ENCODE measurements around the gene SGCA.

SGCA gene

GRCh38 chr17:50165867-50166517 is at the start of gene SGCA:
SGCA (plus strand) TSS chr17:50166005; CDS start chr17:50166041, 36 bp downstream.
- DNase-seq (ENCODE audit: low read depth): no peak

- DNase-seq (ENCODE audit: low read depth): no peak
Measured at GRCh38 chr17:50117202-50118051, 48.4 kb upstream of the SGCA start.

- DNase-seq (ENCODE audit: low read depth): no peak
Measured at GRCh38 chr17:50118076-50118827, 47.6 kb upstream of the SGCA start.

GRCh38 chr17:50118828-50119218 is 47.0 kb upstream of the SGCA start:
- no peak for DNase-seq (ENCODE audit: low read depth)

- DNase-seq (ENCODE audit: low read depth): no peak
Measured at GRCh38 chr17:50120475-50121253, 45.1 kb upstream of the SGCA start.

- no peak for DNase-seq (ENCODE audit: low read depth)
Measured at GRCh38 chr17:50122945-50123344, 42.9 kb upstream of the SGCA start.

- no peak for DNase-seq (ENCODE audit: low read depth)
Measured at GRCh38 chr17:50123649-50124349, 42.0 kb upstream of the SGCA start.

GRCh38 chr17:50125420-50125997 is 40.3 kb upstream of the SGCA start:
- no peak for DNase-seq (ENCODE audit: low read depth)

- DNase-seq (ENCODE audit: low read depth): no peak
Measured at GRCh38 chr17:50127697-50128361, 38.0 kb upstream of the SGCA start.

GRCh38 chr17:50128441-50129352 is 37.1 kb upstream of the SGCA start:
- DNase-seq (ENCODE audit: low read depth): no peak

- no peak for DNase-seq (ENCODE audit: low read depth)
Measured at GRCh38 chr17:50129353-50129727, 36.5 kb upstream of the SGCA start.

GRCh38 chr17:50129728-50130558 is 35.9 kb upstream of the SGCA start, which contains the start of gene SAMD14:
SAMD14 (minus strand) TSS chr17:50130160; CDS start chr17:50124959, 5,201 bp downstream.
- DNase-seq (ENCODE audit: low read depth): no peak

- no peak for DNase-seq (ENCODE audit: low read depth)
Measured at GRCh38 chr17:50130559-50131305, 35.1 kb upstream of the SGCA start.

- no peak for DNase-seq (ENCODE audit: low read depth)
Measured at GRCh38 chr17:50132104-50132794, 33.6 kb upstream of the SGCA start.

- DNase-seq (ENCODE audit: low read depth): no peak
Measured at GRCh38 chr17:50133028-50133768, 32.6 kb upstream of the SGCA start.

- no peak for DNase-seq (ENCODE audit: low read depth)
Measured at GRCh38 chr17:50133769-50134099, 32.1 kb upstream of the SGCA start.

All from stimulated activated CD8-positive, alpha-beta memory T cell treated with anti-CD3 and anti-CD28 coated beads, Interleukin-15, amount 100 ng/mL, for 1 hour (primary cell).